WERI-Rb-1 (cell line): ENCODE results near the gene FOSB.
"Not testable (repeated sequence)": the region's sequence is repeated elsewhere in the genome, so short reads cannot be mapped to it uniquely, and the experiment has no call there.

Experiments
- DNase-seq: peaks from one replicate; pipeline ENCODE4 v3.0.0-alpha.2; 2020
- H3K27ac ChIP-seq: fragments of 250-450 bp; sonication (Bioruptor Pico); 2 replicates; pipeline ENCODE4 v1.5.1; 2020; ENCODE audit warnings: mild to moderate bottlenecking, moderate library complexity
- H3K27me3 ChIP-seq: fragments of 250-450 bp; sonication (Bioruptor Pico); 2 replicates; pipeline ENCODE4 v1.5.1; 2021; ENCODE audit warnings: mild to moderate bottlenecking, low read depth, moderate library complexity; ENCODE audit not compliant: insufficient read depth, severe bottlenecking
- H3K36me3 ChIP-seq: fragments of 250-450 bp; sonication (Bioruptor Pico); 2 replicates; pipeline ENCODE4 v1.5.1; 2020; ENCODE audit warnings: mild to moderate bottlenecking, moderate library complexity
- H3K4me3 ChIP-seq: 2 replicates; pipeline ENCODE4 v1.5.1; 2011; ENCODE audit warnings: low read depth, mild to moderate bottlenecking, control low read depth, low read length
- H3K9me3 ChIP-seq: fragments of 250-450 bp; sonication (Bioruptor Pico); 2 replicates; pipeline ENCODE4 v1.5.1; 2021; ENCODE audit warnings: mild to moderate bottlenecking, moderate library complexity; ENCODE audit not compliant: severe bottlenecking
- TF ChIP-seq, protein P1 (sequence below): IDR thresholded peaks from 2 replicates; pipeline ENCODE4 v1.5.1; 2011; ENCODE audit warnings: low read depth, mild to moderate bottlenecking, control low read depth, inconsistent platforms, low read length

The FOSB gene

DNA sequence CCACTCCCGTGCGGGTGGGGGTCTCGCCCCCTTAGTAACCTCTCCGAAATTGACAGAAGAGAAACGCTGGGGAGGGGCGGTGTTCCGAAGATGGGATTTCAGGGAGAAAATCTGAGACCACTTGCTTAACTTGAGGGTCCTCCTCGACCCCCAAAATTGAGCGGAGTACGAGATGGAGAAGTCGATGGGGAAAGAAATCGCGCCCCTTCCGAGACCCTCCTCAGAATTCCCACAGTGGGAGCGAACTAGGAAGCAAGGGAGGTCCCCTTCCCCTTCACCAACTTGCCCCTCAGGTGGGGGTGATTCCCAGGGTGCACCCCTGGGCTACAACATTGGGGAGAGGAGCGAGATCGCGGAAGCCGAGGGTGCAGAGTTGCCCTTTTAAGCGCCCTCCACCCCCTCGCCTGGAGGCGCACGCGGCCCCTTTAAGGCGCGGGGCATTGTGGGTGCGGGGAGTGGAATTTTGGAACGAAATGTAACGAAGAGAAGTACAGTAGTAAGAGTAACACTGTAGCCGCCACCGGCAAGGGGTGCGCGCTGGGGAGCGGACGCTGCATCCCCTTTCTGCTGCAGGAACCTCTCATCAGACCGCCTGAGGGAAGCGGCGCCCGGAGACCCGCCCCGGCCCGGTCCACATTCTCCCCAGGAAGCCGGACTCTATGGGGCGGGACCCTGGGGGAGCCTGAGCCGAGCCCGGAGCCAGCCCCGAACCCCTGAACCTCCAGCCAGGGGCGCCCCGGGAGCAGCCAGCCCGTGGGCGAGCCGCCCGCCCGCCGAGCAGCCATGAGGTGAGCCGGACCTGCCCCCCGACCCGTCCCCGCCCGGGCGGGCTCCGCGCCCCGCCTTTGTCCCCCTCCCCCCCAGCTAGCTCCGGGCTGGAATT is 39.4 kb downstream of the FOSB start, which contains the start of gene VASP:
VASP (plus strand) TSS at position 491 of the 883 bp plus-strand sequence; CDS start at position 784, 293 bp downstream.
- TF ChIP-seq, protein P1, sequence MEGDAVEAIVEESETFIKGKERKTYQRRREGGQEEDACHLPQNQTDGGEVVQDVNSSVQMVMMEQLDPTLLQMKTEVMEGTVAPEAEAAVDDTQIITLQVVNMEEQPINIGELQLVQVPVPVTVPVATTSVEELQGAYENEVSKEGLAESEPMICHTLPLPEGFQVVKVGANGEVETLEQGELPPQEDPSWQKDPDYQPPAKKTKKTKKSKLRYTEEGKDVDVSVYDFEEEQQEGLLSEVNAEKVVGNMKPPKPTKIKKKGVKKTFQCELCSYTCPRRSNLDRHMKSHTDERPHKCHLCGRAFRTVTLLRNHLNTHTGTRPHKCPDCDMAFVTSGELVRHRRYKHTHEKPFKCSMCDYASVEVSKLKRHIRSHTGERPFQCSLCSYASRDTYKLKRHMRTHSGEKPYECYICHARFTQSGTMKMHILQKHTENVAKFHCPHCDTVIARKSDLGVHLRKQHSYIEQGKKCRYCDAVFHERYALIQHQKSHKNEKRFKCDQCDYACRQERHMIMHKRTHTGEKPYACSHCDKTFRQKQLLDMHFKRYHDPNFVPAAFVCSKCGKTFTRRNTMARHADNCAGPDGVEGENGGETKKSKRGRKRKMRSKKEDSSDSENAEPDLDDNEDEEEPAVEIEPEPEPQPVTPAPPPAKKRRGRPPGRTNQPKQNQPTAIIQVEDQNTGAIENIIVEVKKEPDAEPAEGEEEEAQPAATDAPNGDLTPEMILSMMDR: no peak
- H3K9me3 ChIP-seq: no peaks in the 10 kb centered on the region
- H3K27me3 ChIP-seq: no peaks in the 10 kb centered on the region
- peak within 1 kb of the TSS; percentile 89 for H3K27ac ChIP-seq
- peak within 1 kb of the TSS; percentile 94 for H3K4me3 ChIP-seq
- H3K36me3 ChIP-seq: no peaks in the 10 kb centered on the region; the same call in 1 of the 2 replicates
- DNase-seq: peak; percentile 79

DNA sequence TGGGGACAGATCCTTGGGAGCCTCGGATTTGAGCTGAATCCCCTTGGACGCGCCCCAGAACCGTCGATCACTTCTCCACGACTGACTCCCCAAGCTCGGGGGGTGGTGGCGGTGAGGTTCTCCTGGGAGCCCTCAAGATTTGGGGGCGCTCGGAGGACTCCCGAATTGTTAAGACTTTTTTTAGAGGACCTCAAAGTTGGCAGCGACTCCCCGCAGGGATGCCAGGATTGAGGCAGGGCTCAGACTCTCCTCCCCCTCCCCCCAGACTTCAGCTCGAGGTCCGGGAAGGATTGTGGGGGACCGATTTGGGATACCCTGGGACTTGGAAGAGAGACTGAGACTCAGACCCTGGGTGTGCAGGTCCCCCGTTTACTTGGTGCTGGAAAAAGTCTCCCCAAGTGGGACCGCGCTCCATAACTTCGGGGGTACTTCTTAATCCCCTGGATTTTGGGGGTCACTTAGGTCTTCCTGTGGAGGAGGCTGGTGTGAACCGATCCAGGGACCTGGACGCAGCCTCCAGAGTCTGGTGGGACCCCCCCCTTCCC is 40.1 kb downstream of the FOSB start:
- DNase-seq: no peak
- peak overlapping the region; percentile 89 for H3K27ac ChIP-seq
- no peaks in the 10 kb centered on the region for H3K9me3 ChIP-seq
- H3K4me3 ChIP-seq: peak overlapping the region; percentile 94
- TF ChIP-seq, protein P1: no peak
- H3K36me3 ChIP-seq: peaks cover 2% of the 10 kb centered on the region; the same call in 1 of the 2 replicates
- no peaks in the 10 kb centered on the region for H3K27me3 ChIP-seq

DNA sequence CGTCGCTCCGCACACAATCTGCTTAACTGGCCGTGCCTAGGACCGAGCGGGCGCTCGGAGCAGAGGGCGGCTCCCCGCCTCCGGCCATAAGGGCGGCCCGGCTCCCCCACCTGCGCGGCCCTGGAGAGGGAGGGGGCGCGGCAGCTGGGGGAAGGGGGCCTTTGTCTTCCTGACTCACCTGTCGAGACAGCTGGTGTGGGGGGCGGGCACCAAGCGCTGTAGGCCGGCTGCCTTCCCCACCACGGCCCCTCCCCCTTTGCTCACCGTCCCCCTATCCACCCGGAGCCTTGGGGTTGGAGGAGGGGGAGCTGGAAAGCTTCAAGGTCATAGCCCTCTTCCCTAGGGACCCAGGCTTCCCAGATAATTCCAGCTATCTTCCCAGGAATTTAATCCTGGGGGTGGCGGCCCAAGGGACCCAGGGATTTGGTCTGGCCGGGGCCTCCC is 40.6 kb downstream of the FOSB start:
- H3K27me3 ChIP-seq: no peaks in the 10 kb centered on the region
- H3K36me3 ChIP-seq: peaks cover 2% of the 10 kb centered on the region; the same call in 1 of the 2 replicates
- TF ChIP-seq, protein P1: no peak
- H3K4me3 ChIP-seq: peak overlapping the region; percentile 94
- DNase-seq: peak; percentile 89
- H3K9me3 ChIP-seq: no peaks in the 10 kb centered on the region
- peak overlapping the region; percentile 89 for H3K27ac ChIP-seq

DNA sequence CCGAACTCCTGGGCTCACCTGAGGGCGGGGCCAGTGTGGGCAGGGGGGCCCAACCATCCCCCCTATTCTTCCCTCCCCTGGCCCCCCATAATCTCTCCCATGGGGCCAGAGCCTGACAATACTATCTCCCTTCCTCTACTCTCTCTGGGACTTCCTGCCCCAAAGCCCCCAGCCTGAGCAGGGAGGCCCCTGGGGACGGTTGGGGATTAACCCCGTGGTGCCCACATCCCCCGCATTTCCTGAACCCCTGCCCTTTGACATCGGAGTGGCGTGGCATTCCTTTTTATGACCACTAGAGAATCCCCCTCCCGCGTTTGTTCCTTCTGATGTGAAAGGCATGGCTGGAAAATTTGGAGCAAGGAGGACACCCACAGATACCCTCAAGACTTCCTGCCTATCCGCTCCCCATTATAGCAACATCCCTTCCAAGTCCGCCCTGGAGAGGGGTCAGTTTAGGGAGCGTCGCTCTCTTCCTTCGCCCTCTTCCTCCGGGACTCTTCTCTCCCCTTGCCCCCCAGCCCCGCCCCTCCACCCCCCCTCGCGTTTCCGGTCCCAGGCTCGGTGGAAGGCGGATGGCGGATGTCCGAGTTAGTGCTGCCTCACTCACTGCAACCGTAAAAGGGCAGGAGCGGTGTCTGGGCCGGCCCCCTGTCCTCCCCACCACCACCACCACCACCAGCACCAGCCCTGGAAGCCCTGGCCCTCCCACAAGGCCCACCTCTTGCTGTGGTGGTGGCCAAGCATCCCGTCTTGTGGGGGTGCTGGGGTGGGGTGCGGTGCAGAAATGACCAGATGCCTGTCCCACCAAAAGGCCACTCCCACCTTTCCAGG is 41.3 kb downstream of the FOSB start:
- peak; percentile 40 for DNase-seq

DNA sequence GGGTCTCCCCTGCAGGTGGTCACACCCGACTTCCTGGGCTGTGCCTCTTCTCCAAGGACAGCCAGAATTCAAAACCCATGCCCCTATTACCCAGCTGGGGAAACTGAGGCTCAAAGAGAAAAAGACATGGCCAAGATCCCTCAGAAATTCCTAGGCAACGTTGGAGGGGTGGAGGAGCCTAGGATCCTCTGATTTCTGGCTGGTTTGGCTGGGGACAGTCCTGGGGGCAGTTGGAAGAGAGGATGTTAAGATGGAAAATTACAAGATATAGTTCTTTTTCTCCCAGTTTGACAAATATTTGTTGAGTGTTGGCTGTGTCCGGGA is 41.9 kb downstream of the FOSB start:
- H3K9me3 ChIP-seq: no peaks in the 10 kb centered on the region
- no peak overlapping the region; the same call in 1 of the 2 replicates for H3K4me3 ChIP-seq
- H3K27me3 ChIP-seq: no peaks in the 10 kb centered on the region
- H3K27ac ChIP-seq: no peak overlapping the region
- TF ChIP-seq, protein P1: no peak
- DNase-seq: no peak
- peaks cover 2% of the 10 kb centered on the region; the same call in 1 of the 2 replicates for H3K36me3 ChIP-seq

More for the DNA sequence above, 41.3 kb downstream of the FOSB start:
- TF ChIP-seq, protein P1: no peak
- H3K27me3 ChIP-seq: no peaks in the 10 kb centered on the region
- H3K9me3 ChIP-seq: no peaks in the 10 kb centered on the region
- H3K4me3 ChIP-seq: peak overlapping the region; percentile 94
- H3K36me3 ChIP-seq: peaks cover 2% of the 10 kb centered on the region; the same call in 1 of the 2 replicates
- H3K27ac ChIP-seq: peak overlapping the region; percentile 89

DNA sequence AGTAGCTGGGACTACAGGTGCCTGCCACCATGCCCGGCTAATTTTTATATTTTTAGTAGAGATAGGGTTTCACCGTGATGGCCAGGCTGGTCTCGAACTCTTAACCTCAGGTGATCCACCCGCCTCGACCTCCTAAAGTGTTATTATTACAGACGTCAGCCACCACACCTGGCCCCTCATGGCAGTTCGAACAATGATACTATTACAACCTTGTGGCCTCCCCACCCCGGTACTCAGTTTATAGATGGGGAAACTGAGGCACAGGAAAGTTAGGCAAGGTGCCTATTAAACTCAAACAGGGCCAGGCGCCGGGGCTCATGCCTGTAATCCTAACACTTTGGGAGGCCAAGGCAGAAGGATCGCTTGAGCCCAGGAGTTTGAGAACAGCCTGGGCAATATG is 42.6 kb downstream of the FOSB start:
- not testable (repeated sequence) for H3K9me3 ChIP-seq, H3K4me3 ChIP-seq, H3K36me3 ChIP-seq, DNase-seq, H3K27ac ChIP-seq, H3K27me3 ChIP-seq
